A673 (cell line): ENCODE data around the gene EHHADH.
A peak's percentile ranks its signal among the peaks of the same experiment; 100 is the strongest.

Source experiments
- CTCF ChIP-seq: fragments of 300-800, 200-600 bp; sonication (generic); conservative IDR thresholded peaks from 2 replicates; pipeline ENCODE4 v1.5.1; 2017; ENCODE audit warnings: low read depth, mild to moderate bottlenecking, antibody characterized with exemption, low read length, moderate library complexity, mixed read lengths
- EZH2 ChIP-seq: fragments of 200-600 bp; sonication (generic); IDR thresholded peaks from 2 replicates; pipeline ENCODE4 v1.6.1; 2017; ENCODE audit warnings: borderline replicate concordance, low read depth, mild to moderate bottlenecking, mixed read lengths, antibody characterized with exemption, low read length; ENCODE audit not compliant: poor library complexity, severe bottlenecking

- TF ChIP-seq CTCF = no peak
- peak; percentile 6 for TF ChIP-seq EZH2
Measured at GRCh38 chr3:185151101-185151963, 102.5 kb downstream of the EHHADH start.
